Esophagus squamous epithelium (tissue), 4 donors: ENCODE results near the gene COQ2.

ENCODE experiments used
- CTCF ChIP-seq, 6 experiments: fragments of 450-650 bp in 4 of 6; fragments of 200-600 bp in 2 of 6; sonication (generic) in 2 of 6; IDR thresholded peaks; one replicate each; pipeline ENCODE4 v1.5.1; 2016 to 2019; ENCODE audit warnings: antibody characterized with exemption in 6 of 6, mild to moderate bottlenecking in 4 of 6, moderate library complexity in 4 of 6
- POLR2A ChIP-seq, 4 donors: fragments of 450-650 bp; IDR thresholded peaks; one replicate each; pipeline ENCODE4 v1.6.1; 2017; ENCODE audit warnings: antibody characterized with exemption in 4 of 4, mild to moderate bottlenecking in 4 of 4, moderate library complexity in 3 of 4

DNA sequence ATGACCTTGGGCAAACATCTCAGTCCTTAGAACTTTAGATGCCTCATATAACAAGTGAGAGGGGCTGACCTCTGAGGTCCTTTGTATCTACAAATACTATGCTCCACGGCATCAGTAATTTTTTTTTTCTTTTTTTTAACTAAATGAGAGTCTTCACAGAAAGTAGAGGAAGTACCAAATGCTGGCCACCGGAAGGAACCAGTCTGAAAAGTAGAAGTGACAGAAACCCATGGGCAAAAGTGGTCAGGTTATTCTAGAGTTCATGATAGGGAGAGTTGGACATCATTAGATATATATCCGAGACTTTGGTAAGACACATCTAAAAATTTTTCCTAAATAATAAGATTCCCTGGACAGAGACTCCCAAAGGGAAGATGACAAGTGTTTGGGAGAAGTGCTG is 53.7 kb downstream of the COQ2 start:
- TF ChIP-seq CTCF (IDR thresholded peaks at IDR 0.05) (no peak), POLR2A (IDR thresholded peaks at IDR 0.05) (no peak)
